Prostate gland (tissue), 1 donor: ENCODE results near the gene TIMM17A.

ENCODE experiments used
- POLR2A ChIP-seq: fragments of 450-650 bp; IDR thresholded peaks from one replicate; pipeline ENCODE4 v1.6.1; 2016; ENCODE audit warnings: antibody characterized with exemption, mild to moderate bottlenecking
- POLR2AphosphoS5 ChIP-seq: sonication (generic); formaldehyde crosslinking; IDR thresholded peaks from one replicate; pipeline ENCODE4 v1.6.1; 2017; ENCODE audit warnings: antibody characterized with exemption

GRCh38 chr1:201985355-201985754 is 30.1 kb downstream of the TIMM17A start:
- no peak for TF ChIP-seq POLR2A
- TF ChIP-seq POLR2AphosphoS5 = no peak
